Spleen (tissue), 13 donors: ENCODE results near the gene KATNAL2. TPM values are rescaled to one million over a fixed set of nuclear protein-coding genes. Genes with fewer than 3 reads are reported as not detected.

ENCODE experiments used
- DNase-seq: peaks from one replicate; pipeline ENCODE4 v3.0.0-alpha.2; 2020
- H3K27ac ChIP-seq, 8 donors: fragments of 200-600 bp; sonication (generic) in 7 of 8; 1 replicate in 4 of 8; 2 replicates in 4 of 8; pipeline versions ENCODE4 v1.5.0 to v1.8.0; 2016 to 2021; ENCODE audit warnings: inconsistent platforms in 4 of 8, mild to moderate bottlenecking in 4 of 8, moderate library complexity in 1 of 8
- H3K27me3 ChIP-seq, 7 donors: fragments of 200-600 bp; sonication (generic) in 6 of 7; replicated peaks in 1 of 7; 1 replicate in 4 of 7; 2 replicates in 3 of 7; pipeline versions ENCODE4 v1.5.0 to v1.8.0; 2016 to 2021; ENCODE audit warnings: inconsistent platforms in 3 of 7, mild to moderate bottlenecking in 1 of 7
- H3K36me3 ChIP-seq, 6 donors: fragments of 200-600 bp; sonication (generic) in 5 of 6; 1 replicate in 4 of 6; 2 replicates in 2 of 6; pipeline versions ENCODE4 v1.5.0 to v1.8.0; 2016 to 2021; ENCODE audit warnings: inconsistent platforms in 2 of 6
- H3K4me1 ChIP-seq, 6 donors: fragments of 200-600 bp; sonication (generic) in 5 of 6; 1 replicate in 3 of 6; 2 replicates in 3 of 6; pipeline versions ENCODE4 v1.5.0 to v1.8.0; 2016 to 2021; ENCODE audit warnings: inconsistent platforms in 3 of 6
- H3K4me3 ChIP-seq, 8 donors: fragments of 200-600 bp; sonication (generic) in 7 of 8; 1 replicate in 4 of 8; 2 replicates in 4 of 8; pipeline versions ENCODE4 v1.5.0 to v1.8.0; 2016 to 2021; ENCODE audit warnings: inconsistent platforms in 4 of 8, mild to moderate bottlenecking in 4 of 8, moderate library complexity in 2 of 8
- H3K9me3 ChIP-seq, 8 donors: fragments of 200-600 bp; sonication (generic) in 7 of 8; 1 replicate in 4 of 8; 2 replicates in 4 of 8; pipeline versions ENCODE4 v1.5.0 to v1.8.0; 2016 to 2021; ENCODE audit warnings: inconsistent platforms in 4 of 8
- POLR2A ChIP-seq, 3 donors: fragments of 450-650 bp; IDR thresholded peaks; one replicate each; pipeline ENCODE4 v1.5.1; 2017; ENCODE audit warnings: antibody characterized with exemption in 3 of 3, mild to moderate bottlenecking in 1 of 3
- POLR2AphosphoS5 ChIP-seq, 3 donors: sonication (generic); formaldehyde crosslinking; IDR thresholded peaks; one replicate each; pipeline ENCODE4 v1.5.1; 2017; ENCODE audit warnings: antibody characterized with exemption in 3 of 3
- WGBS, 5 donors: extraction: QIAGEN DNeasy Blood & Tissue Kit in 3 of 5; methylation state at CpG; one replicate each; pipeline versions ENCODE4 v1.1.5 to v1.1.7; 2013 to 2018; 5-methylcytosine and 5-hydroxymethylcytosine counted together
- intact Hi-C: fragments of 100-400 bp; cut with DNase I; formaldehyde crosslinking; loops from one replicate; pipeline ENCODE4 v1.15.0; 2023; ENCODE audit warnings: low total_unique reads
- long read RNA-seq, 2 donors: transcript quantifications; one replicate each; lab custom pipeline, GENCODE V29; 2026
- polyA plus RNA-seq, 3 donors: library from polyadenylated mRNA; stranded (reverse); fragments of 200-250 nt; gene quantifications; one replicate each; pipeline ENCODE4 v1.2.1, GENCODE V29; 2013
- total RNA-seq, 7 donors: library from RNA; depleted of rRNA in 3 of 7; stranded (reverse); fragments of >200 nt in 3 of 7; fragmentation: NEBNext Ultra II Directional in 4 of 7; extraction: Animal tissue kit (Norgen Biotek cat#: 25700) in 4 of 7; gene quantifications; one replicate each; pipeline versions ENCODE4 v1.1.0 to v1.2.1, GENCODE V29; 2016 to 2021
- TF ChIP-seq, protein P1 (sequence below), 11 experiments: fragments of 200-600 bp in 7 of 11; fragments of 450-650 bp in 4 of 11; sonication (generic) in 4 of 11; IDR thresholded peaks in 8 of 11; conservative IDR thresholded peaks in 3 of 11; 1 replicate in 7 of 11; 2 replicates in 4 of 11; pipeline versions ENCODE4 v1.4.0 to v1.8.0; 2016 to 2021; ENCODE audit warnings: antibody characterized with exemption in 11 of 11, inconsistent platforms in 4 of 11, mild to moderate bottlenecking in 1 of 11
- donor health status: healthy with polysubstance abuse.
- donor health status: DM: no; HTN: no; CAD: no; lungs with moderate emphysema.
- donor health status: DM: no; HTN: no; CAD: no.
- donor health status: Bipolar disorder and iron deficiency.
- donor health status: healthy.
- donor health status: DM: no; HTN: no; CAD: no.
- donor health status: DM: yes; HTN: yes; CAD: no.

KATNAL2 gene
- total RNA-seq = 1 to 10 TPM; 1.5 to 10.0 (median 4.5) TPM
- polyA plus RNA-seq = 1 to 10 TPM; 2.5 to 3.1 (median 3.0) TPM
- long read RNA-seq, donor 1 = 0 reads
- long read RNA-seq, donor 2 = 0 reads

GRCh38 chr18:46917108-46917802 is at the start of gene KATNAL2, which contains the start of gene PIAS2:
Gene KATNAL2 (plus strand): TSS chr18:46917602. CDS start chr18:46946873, 29,271 bp downstream.
Gene PIAS2 (minus strand): TSS chr18:46917507. CDS start chr18:46917345, 162 bp downstream.
- H3K4me1 ChIP-seq = peaks cover 9 to 44% (median 27%) of the 10 kb centered on the region in 6 donors
- no peaks in the 10 kb centered on the region for H3K36me3 ChIP-seq
- TF ChIP-seq POLR2AphosphoS5 (IDR thresholded peaks at IDR 0.05) = peak; percentile 88 to 93 (median 88)
- peak in 1 of 3 donors; percentile 88 for TF ChIP-seq POLR2A (IDR thresholded peaks at IDR 0.05)
- TF ChIP-seq, protein P1, sequence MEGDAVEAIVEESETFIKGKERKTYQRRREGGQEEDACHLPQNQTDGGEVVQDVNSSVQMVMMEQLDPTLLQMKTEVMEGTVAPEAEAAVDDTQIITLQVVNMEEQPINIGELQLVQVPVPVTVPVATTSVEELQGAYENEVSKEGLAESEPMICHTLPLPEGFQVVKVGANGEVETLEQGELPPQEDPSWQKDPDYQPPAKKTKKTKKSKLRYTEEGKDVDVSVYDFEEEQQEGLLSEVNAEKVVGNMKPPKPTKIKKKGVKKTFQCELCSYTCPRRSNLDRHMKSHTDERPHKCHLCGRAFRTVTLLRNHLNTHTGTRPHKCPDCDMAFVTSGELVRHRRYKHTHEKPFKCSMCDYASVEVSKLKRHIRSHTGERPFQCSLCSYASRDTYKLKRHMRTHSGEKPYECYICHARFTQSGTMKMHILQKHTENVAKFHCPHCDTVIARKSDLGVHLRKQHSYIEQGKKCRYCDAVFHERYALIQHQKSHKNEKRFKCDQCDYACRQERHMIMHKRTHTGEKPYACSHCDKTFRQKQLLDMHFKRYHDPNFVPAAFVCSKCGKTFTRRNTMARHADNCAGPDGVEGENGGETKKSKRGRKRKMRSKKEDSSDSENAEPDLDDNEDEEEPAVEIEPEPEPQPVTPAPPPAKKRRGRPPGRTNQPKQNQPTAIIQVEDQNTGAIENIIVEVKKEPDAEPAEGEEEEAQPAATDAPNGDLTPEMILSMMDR (IDR thresholded peaks at IDR 0.05 in 8 of 11, conservative IDR thresholded peaks at IDR 0.05 in 3 of 11) = peak in 2 of 11 experiments; percentile 12 to 29
- intact Hi-C loops = no loop called here
- WGBS, 5 donors = 0 to 1% (median 0%) methylated on average over 75 to 107 of the region's 107 CpGs
- DNase-seq = peak; percentile 94
- no peaks in the 10 kb centered on the region for H3K27me3 ChIP-seq
- no peaks in the 10 kb centered on the region for H3K9me3 ChIP-seq
- H3K4me3 ChIP-seq = peak within 1 kb of the TSS; percentile 56 to 90 (median 67)
- peak within 1 kb of the TSS; percentile 63 to 92 (median 90) for H3K27ac ChIP-seq

DNA sequence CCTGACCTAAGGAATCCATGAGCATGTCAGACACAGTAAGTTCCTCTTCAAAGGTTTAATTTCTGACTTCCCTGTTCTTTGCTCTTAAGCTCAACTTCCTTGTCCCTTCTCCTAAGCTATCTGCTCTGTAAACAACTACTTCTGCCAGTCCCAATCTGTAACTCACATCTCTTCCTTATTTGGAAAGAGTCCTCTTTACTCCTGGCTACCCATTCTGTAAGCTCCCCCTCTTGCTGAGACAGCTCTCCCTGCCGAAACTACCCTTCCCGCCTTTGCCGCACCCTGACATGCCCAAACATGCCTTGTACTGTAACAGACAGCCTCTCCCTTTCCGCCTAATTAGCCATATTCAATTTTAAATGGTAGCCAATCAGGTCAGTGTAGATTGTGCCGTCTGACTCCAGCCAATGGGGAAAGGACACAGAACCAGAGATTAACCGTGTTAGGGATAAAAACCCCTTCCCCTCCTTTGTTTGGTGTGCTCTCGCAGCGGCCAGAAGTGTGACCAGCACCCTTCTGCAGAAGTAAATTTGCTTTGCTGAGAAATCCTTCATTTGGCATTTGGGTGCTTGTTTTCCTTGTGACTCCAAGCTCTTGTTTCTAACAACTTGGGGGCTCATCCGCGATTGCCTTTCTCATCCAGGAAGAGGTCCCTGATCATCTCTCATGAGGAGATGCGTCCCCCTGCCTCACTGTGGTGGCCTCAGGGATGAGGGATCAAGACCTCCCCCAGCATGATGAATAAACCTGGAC is 49.1 kb upstream of the KATNAL2 start:
- intact Hi-C loops = no loop called here
- peaks cover 0 to 47% (median 27%) of the 10 kb centered on the region in 8 donors for H3K9me3 ChIP-seq
- TF ChIP-seq, protein P1 (IDR thresholded peaks at IDR 0.05 in 8 of 11, conservative IDR thresholded peaks at IDR 0.05 in 3 of 11) = no peak
- TF ChIP-seq POLR2AphosphoS5 (IDR thresholded peaks at IDR 0.05) = no peak
- no peak overlapping the region for H3K4me3 ChIP-seq
- peak overlapping the region in 5 of 8 donors; percentile 33 to 73 (median 52) for H3K27ac ChIP-seq
- no peak for DNase-seq
- peaks cover 0 to 32% (median 2%) of the 10 kb centered on the region in 6 donors for H3K36me3 ChIP-seq
- H3K27me3 ChIP-seq = no peaks in the 10 kb centered on the region
- peaks cover 0 to 17% (median 10%) of the 10 kb centered on the region in 6 donors for H3K4me1 ChIP-seq
- 93 to 97% (median 96%) methylated on average over 11 of the region's 11 CpGs for WGBS, 5 donors

DNA sequence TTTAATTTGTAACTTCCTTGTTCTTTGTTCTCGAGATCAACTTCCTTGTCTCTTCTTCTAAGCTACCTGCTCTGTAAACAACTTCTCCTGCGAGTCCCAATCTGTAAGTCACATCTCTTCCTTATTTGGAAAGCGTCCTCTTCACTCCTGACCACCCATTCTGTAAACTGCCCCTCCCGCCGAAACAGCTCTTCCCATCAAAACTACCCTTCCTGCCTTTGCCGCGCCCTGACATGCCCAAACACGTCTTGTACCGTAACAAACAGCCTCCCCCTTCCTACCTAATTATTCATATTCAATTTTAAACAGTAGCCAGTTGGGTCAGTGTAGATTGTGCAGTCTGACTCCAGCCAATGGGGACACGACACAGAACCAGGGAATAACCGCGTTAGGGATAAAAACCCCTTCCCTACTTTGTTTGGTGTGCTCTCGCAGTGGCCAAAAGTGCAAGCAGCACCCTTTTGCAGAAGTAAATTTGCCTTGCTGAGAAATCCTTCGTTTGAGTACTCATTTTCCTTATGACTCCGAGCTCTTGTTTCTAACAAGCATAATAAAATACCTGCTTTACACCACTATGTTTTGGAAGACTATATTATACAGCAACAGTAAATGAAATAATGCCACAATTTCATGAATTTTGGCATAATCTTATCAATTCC is 39.9 kb upstream of the KATNAL2 start:
- H3K27me3 ChIP-seq = no peaks in the 10 kb centered on the region
- peaks cover 0 to 69% (median 38%) of the 10 kb centered on the region in 8 donors for H3K9me3 ChIP-seq
- H3K4me3 ChIP-seq = no peak overlapping the region
- intact Hi-C loops = no loop called here
- TF ChIP-seq, protein P1 (IDR thresholded peaks at IDR 0.05 in 8 of 11, conservative IDR thresholded peaks at IDR 0.05 in 3 of 11) = no peak
- TF ChIP-seq POLR2AphosphoS5 (IDR thresholded peaks at IDR 0.05) = no peak
- no peak for TF ChIP-seq POLR2A (IDR thresholded peaks at IDR 0.05)
- no peaks in the 10 kb centered on the region for H3K4me1 ChIP-seq
- 83 to 89% (median 87%) methylated on average over 15 of the region's 15 CpGs for WGBS, 5 donors
- H3K36me3 ChIP-seq = peaks cover 0 to 49% (median 10%) of the 10 kb centered on the region in 6 donors
- DNase-seq = no peak
- H3K27ac ChIP-seq = peak overlapping the region in 4 of 8 donors; percentile 30 to 79 (median 63)
